HG03139 (cell line): ENCODE data around the gene SNX21.
A peak's percentile ranks its signal among the peaks of the same experiment; 100 is the strongest.
"Not testable (repeated sequence)": the region's sequence is repeated elsewhere in the genome, so short reads cannot be mapped to it uniquely, and the experiment has no call there.

Experiments
- ATAC-seq: cut with Tn5 transposase; IDR thresholded peaks from one replicate; pipeline ENCODE4 v1.9.1; 2021; ENCODE audit not compliant: unreplicated experiment

The SNX21 gene

GRCh38 chr20:45833030-45833882 is at the start of gene SNX21:
Gene SNX21 (plus strand): TSS chr20:45833799. CDS start chr20:45833920, 121 bp downstream.
- no peak for ATAC-seq

DNA sequence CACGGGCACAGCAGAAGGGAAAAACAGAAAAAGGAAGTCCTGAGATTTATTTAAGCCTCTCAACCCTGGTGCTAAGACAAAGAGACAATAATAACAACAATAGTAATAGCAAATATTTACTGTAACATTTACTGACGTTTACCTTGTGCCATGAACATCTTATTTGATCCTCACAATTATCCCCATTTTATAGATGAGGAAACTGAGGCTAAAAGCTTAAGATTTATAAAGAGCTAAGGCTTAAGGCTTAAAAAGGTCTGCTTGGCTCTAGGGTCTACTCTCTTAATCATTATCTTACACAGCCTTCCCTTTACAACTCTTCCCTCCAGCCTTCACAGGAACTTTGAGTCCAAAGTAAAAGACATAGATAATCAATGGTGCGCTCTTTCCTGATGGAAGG is 45.2 kb upstream of the SNX21 start:
- no peak for ATAC-seq

- peak; percentile 12 for ATAC-seq
Observed at GRCh38 chr20:45792317-45793118, 41.1 kb upstream of the SNX21 start.

DNA sequence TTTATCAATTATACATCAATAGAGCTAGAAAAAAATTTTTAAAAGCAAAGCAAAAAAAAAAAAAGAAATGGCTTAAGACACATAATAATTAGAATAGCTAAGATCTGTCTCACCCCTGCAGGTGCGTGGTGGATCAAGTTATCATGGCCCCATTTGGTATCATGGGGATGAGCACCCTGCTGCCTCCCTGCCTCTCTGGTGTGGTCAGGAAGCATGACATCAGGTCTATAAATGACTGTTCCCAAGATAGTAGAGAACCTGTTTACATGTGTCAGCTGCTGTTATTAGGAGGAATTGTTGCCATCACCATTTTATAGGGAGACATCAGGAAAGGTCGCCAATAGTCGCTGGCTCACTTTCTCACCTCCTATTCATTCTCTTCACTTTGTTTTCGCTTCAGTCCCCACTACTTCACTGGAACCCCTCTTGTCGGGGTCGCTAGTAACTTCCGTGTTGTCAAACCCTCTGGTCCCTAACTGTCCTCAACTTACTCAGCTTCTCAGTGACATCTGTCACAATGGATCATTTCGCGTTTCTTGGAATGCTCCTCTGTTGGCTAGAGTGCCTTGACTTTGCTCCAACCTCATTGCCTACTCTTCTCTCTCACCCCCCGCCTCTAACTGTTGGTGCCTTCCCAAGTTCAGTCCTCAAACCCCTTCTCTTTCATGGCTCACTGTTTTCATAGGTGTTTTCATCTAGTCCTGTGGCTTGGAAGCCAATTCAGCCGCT is 37.1 kb upstream of the SNX21 start:
- ATAC-seq, result no peak

DNA sequence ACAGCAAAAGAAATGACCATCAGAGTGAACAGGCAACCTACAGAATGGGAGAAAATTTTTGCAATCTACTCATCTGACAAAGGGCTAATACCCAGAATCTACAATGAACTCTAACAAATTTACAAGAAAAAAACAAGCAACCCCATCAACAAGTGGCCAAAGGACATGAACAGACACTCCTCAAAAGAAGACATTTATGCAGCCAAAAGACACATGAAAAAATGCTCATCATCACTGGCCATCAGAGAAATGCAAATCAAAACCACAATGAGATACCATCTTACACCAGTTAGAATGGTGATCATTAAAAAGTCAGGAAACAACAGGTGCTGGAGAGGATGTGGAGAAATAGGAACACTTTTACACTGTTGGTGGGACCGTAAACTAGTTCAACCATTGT is 36.1 kb upstream of the SNX21 start:
- not testable (repeated sequence) for ATAC-seq

GRCh38 chr20:45797955-45798354 is 35.6 kb upstream of the SNX21 start:
- ATAC-seq, result not testable (repeated sequence)

- no peak for ATAC-seq
Observed at GRCh38 chr20:45798935-45799642, 34.5 kb upstream of the SNX21 start.

- ATAC-seq, result no peak
Observed at GRCh38 chr20:45801851-45802250, 31.7 kb upstream of the SNX21 start.

DNA sequence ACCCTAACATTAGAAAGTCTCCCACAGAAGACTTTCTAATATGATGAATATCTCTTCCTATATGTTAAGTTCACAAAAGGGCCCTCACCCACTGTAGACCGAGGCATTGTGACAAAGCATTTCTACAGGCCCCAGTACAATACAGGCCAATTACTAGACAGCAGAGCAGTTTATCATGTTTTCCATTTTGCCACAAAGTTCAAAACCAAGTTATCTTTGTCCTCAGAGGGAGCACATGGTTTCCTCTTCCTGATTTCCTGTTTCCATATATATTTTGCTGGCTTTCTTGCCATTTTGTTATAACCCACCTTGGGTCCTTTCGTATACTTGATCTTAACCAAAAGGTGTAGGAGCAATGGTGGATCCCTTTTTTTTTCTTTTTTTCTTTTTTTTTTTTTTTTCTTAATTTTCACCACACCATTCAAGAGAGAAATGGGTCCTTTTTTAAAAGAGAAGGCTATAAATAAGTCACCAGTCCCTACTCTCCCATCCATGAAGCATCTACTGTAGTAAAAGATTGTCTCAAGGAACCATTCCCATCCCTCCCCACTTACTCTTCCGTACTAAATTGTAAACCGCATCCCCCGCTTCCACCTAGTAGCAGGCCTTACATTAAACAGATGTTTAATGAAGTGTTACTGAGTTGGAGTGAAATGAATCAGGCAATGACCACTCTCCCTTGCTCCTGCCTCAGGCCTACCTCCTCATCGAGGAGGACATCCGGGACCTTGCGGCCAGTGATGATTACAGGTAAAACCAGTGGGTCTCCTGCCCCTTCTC is 23.2 kb upstream of the SNX21 start:
- no peak for ATAC-seq

DNA sequence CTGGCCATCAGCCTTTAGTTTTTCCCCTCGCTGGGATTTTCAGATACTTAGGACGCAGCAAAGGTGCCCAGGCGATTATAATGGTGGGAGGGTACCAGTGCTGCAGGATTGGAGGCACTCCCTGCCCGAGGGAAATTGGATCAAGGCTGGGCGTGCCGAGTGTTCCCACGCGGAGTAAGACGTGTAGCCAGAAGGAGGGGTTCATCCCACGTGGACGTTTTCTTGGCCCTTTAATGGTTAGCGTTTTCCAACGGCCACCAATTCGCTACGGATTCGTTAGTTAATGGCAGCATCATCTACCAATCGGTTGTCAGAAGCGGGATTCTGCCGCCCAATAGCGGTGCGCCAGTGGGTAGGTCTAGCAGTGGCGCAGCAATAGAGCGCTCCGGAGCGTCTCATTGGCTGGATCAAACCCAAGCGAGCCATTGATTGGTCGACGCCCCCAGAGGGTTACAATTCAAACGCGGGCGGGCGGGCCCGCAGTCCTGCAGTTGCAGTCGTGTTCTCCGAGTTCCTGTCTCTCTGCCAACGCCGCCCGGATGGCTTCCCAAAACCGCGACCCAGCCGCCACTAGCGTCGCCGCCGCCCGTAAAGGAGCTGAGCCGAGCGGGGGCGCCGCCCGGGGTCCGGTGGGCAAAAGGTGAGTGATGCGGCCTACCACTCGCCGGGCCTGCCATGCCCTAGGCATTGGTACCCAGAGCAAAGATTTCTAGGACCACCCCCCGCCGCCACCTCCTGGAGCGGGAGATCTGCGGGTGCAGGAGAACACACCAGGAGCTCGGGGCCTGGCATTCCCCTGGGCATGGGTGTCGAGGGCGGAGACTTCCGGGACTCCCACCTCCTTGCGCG is 21.2 kb upstream of the SNX21 start, which contains the start of gene UBE2C:
Gene UBE2C (plus strand): TSS at position 488 of the 849 bp plus-strand sequence. CDS start 52 bp downstream, at position 540.
- ATAC-seq, result peak; percentile 96

DNA sequence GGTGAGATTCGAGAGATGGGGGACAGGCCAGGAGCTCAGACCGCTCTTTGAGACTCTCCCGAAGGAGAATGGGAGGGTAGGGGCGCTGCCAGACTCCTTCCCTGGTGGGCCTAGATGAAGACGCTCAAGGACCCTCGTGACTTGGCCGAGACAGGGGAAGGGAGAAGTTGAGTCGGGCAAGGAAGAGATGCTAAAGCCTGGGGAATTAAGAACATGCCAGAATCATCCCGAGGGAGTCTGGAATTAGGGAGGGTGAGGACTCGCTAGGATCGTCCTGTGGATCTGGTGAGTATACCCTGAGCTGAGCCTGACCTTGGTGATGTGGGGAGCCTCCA is 20.6 kb upstream of the SNX21 start:
- no peak for ATAC-seq

DNA sequence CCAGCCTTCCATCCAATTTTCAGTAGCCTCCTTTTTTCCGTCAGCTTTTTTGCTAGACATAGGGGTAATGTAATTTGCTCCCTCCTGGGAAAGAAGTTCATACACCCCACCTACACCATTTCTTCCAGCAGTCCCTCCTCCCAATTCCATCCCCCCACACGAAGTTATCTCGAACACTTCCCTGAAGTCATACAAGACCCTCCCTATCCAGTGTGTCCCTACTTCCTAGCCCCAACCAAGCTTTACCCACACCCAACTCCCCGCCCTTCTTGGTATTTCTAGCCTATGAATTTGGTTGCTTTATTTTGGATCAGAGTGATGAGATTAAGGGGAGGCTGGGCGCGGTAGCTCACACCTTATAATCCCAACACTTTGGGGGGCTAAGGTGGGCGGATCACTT is 20.1 kb upstream of the SNX21 start:
- ATAC-seq, result no peak

GRCh38 chr20:45814314-45814713 is 19.3 kb upstream of the SNX21 start:
- ATAC-seq, result no peak

DNA sequence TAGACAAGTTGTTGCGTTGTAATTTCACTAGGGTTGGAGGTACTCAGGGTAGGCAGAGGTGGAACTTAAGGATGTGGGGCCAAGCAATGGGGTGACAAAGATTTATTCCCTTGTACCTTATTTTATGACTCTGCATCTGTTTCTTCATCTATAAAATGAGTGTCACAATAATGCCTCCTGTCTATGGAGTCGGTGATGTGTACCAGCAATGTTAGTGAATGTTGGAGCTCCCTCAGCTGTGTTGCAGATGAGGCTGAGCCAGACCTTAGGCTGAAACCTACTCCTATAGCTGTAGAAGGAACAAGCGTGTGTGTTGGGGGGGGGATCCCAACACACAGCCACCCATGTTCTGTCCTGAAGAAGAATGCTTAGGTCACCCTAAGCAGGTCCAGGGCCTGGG is 16.6 kb upstream of the SNX21 start:
- ATAC-seq, result no peak

DNA sequence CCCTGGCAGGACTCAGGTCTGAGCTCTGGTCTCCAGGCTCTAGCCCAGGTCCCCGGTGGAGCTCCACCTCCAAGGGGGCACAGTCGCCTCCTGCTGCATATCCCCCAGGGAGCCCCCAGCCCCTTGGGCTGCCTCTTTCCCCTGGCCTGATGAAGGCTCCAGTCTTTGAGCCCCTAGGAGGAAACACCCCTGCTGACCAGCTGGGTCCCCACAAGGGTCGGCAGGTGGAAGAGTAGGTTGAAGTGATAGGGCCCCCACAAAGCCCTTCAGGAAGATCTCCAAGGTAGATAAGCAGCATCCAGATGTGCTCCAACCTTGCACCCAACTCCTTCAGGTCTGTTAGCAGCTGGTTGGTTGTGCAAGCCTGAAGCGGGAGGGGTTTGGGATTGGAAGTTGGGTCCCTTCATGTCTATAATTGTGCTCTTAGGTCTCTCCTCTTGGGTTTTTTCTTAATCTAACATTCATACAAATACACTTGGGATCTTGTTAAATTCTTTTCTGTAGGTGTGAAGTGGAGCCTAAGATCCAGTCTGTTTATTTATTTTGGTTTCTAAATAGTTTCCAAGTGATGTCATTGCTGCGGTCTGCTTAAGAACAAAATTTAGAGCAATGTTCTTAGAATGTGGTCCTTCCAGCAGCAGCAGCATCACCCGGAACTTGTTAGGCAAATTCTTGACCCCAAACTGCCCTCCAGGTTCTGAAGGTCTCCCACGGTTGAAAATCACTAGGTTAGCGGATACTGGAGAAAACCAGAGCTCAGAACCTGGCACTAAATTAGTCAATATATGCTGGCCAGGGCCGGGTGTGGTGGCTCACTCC is 16.0 kb upstream of the SNX21 start:
- ATAC-seq, result no peak

GRCh38 chr20:45818239-45818638 is 15.4 kb upstream of the SNX21 start:
- no peak for ATAC-seq

- ATAC-seq, result no peak
Observed at GRCh38 chr20:45819466-45819865, 14.1 kb upstream of the SNX21 start.

GRCh38 chr20:45821947-45822346 is 11.7 kb upstream of the SNX21 start:
- ATAC-seq, result no peak
